Measurements from ENCODE around the gene CTNND2.
A peak's percentile ranks its signal among the peaks of the same experiment; 100 is the strongest.

The CTNND2 gene

GRCh38 chr5:10987925-10988504 lies 916.2 kb downstream of the CTNND2 start:
- Histone ChIP-seq H3K9me3 (ENCODE audit: control insufficient read depth, insufficient read depth, low read depth, low read length) (no peaks in the 10 kb centered on the region), H3K36me3 (ENCODE audit: control insufficient read depth in 2 of 2, insufficient read depth in 1 of 2, low read length in 2 of 2) (no peaks in the 10 kb centered on the region), H3K27ac (ENCODE audit: extremely low read depth, low read depth, low read length) (no peak overlapping the region), H3K4me3 (ENCODE audit: low read depth, low read length) (no peak overlapping the region), H3K4me1 (ENCODE audit: control insufficient read depth, insufficient read depth, low read length) (no peaks in the 10 kb centered on the region)
- ChIA-PET POLR2A (interaction anchor here (0.6 kb wide), 2 partner anchors 67 to 274 kb away, joined by 3 to 6 read pairs; no protein-coding TSS in a partner anchor), CTCF (interaction anchor here (0.5 to 2.8 kb wide), 55 partner anchors 8 to 1143 kb away, joined by 3 to 22 read pairs (median 4); no protein-coding TSS in a partner anchor)
- TF ChIP-seq GLI2 (tag by site-specific recombination; IDR thresholded peaks at IDR 0.05; ENCODE audit: borderline replicate concordance, low read depth) (no peak), IKZF3 (tag by site-specific recombination; IDR thresholded peaks at IDR 0.05) (no peak), ZNF350 (tag by site-specific recombination; IDR thresholded peaks at IDR 0.05) (no peak), CTCF (tag by site-specific recombination; IDR thresholded peaks at IDR 0.05) (peak; percentile 67), ZNF654 (tag by site-specific recombination; IDR thresholded peaks at IDR 0.05; ENCODE audit: low read depth) (peak; percentile 72), ZNF548 (tag by site-specific recombination; IDR thresholded peaks at IDR 0.05) (no peak), ZNF660 (tag by site-specific recombination; IDR thresholded peaks at IDR 0.05) (peak; percentile 22; the same call in 1 of the 2 replicates), ZNF48 (tag by site-specific recombination; IDR thresholded peaks at IDR 0.05) (no peak)

GRCh38 chr5:10987276-10987924 lies 916.8 kb downstream of the CTNND2 start:
- TF ChIP-seq ZBTB48 (tag by site-specific recombination; IDR thresholded peaks at IDR 0.05) (no peak), ZNF76 (tag by site-specific recombination; IDR thresholded peaks at IDR 0.05; ENCODE audit: borderline replicate concordance, low read depth) (no peak), ZNF610 (tag by site-specific recombination; IDR thresholded peaks at IDR 0.05; ENCODE audit: borderline replicate concordance) (no peak), GLIS2 (tag by site-specific recombination; IDR thresholded peaks at IDR 0.05) (no peak), PRDM2 (tag by site-specific recombination; IDR thresholded peaks at IDR 0.05; ENCODE audit: borderline replicate concordance) (no peak), ZNF449 (tag by site-specific recombination; IDR thresholded peaks at IDR 0.05) (no peak), ZXDB (tag by site-specific recombination; IDR thresholded peaks at IDR 0.05) (no peak), MZF1 (tag by site-specific recombination; IDR thresholded peaks at IDR 0.05; ENCODE audit: borderline replicate concordance) (no peak), GFI1B (tag by site-specific recombination; IDR thresholded peaks at IDR 0.05) (no peak), WT1 (tag by site-specific recombination; IDR thresholded peaks at IDR 0.05) (no peak), ZNF488 (tag by site-specific recombination; IDR thresholded peaks at IDR 0.05) (no peak), ZNF19 (tag by site-specific recombination; IDR thresholded peaks at IDR 0.05; ENCODE audit: low read depth) (no peak), ZNF549 (tag by site-specific recombination; IDR thresholded peaks at IDR 0.05) (no peak), SETDB1 (IDR thresholded peaks at IDR 0.05; ENCODE audit: insufficient read length, low read length) (no peak), KLF7 (tag by site-specific recombination; IDR thresholded peaks at IDR 0.05; ENCODE audit: borderline replicate concordance) (no peak), ZNF777 (tag by site-specific recombination; IDR thresholded peaks at IDR 0.05; ENCODE audit: borderline replicate concordance) (no peak)
- ChIA-PET CTCF (interaction anchor here (0.5 to 2.8 kb wide), 47 partner anchors 9 to 1142 kb away, joined by 3 to 22 read pairs (median 4); no protein-coding TSS in a partner anchor), POLR2A (interaction anchor here (0.6 kb wide), 1 partner anchor 273 kb away, joined by 6 read pairs; no protein-coding TSS in a partner anchor)
- Histone ChIP-seq H3K4me3 (ENCODE audit: low read depth, low read length) (no peak overlapping the region), H3K27ac (ENCODE audit: extremely low read depth, low read depth, low read length) (no peak overlapping the region), H3K9me3 (ENCODE audit: control insufficient read depth, insufficient read depth, low read depth, low read length) (no peaks in the 10 kb centered on the region), H3K36me3 (ENCODE audit: control insufficient read depth in 2 of 2, insufficient read depth in 1 of 2, low read length in 2 of 2) (no peaks in the 10 kb centered on the region), H3K4me1 (ENCODE audit: control insufficient read depth, insufficient read depth, low read length) (no peaks in the 10 kb centered on the region)
